Stimulated activated CD4-positive, alpha-beta T cell treated with anti-CD3 and anti-CD28 coated beads, Interleukin-12 subunit alpha, Interleukin-12 subunit beta, amount 100 ng/mL, for 24 hours (primary cell): ENCODE data around the gene TBC1D32.
"Not testable (repeated sequence)": the region's sequence is repeated elsewhere in the genome, so short reads cannot be mapped to it uniquely, and the experiment has no call there.

Experiments used
- DNase-seq, 2 experiments: peaks; one replicate each; pipeline ENCODE4 v3.0.0-alpha.2; 2020; ENCODE audit warnings: low read depth in 2 of 2

TBC1D32 gene

GRCh38 chr6:121223930-121224329, 110.3 kb downstream of the TBC1D32 start:
- DNase-seq, result no peak

DNA sequence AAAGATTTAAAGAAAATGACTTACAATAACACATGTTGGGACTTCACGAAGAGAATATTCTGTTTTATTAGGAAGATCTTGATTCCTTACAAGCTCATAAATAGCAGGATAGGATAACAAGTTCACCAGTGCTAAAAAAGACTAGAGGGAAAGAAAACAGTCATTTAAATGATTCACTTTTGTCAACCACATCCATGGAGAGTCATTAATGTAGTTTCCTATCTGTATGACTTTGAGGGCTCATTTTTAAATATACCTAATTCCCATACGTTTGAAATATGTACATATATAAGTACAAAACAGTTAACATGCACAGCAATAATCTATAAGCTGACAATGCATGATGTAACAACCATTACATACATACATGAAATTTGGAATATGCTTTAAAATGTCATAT, 111.1 kb downstream of the TBC1D32 start:
- DNase-seq, result no peak

GRCh38 chr6:121222656-121223055, 111.6 kb downstream of the TBC1D32 start:
- DNase-seq, result no peak

DNA sequence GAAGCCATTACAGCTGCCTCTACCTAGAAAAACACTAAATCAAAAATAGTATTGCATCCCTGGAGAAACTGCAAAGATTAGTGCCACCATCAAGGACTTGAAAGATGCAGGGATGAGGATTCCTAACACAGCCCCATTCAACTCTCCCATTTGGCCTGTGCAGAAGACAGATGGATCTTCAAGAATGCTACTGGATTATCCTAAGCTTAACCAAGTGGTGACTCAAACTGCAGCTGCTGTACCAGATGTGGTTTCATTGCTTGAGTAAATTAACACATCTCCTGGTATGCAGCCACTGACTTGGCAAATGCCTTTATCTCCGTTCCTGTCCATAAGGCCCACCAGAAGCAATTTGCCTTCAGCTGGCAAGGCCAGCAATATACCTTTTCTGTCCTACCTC, 117.4 kb downstream of the TBC1D32 start:
- DNase-seq, result no peak

DNA sequence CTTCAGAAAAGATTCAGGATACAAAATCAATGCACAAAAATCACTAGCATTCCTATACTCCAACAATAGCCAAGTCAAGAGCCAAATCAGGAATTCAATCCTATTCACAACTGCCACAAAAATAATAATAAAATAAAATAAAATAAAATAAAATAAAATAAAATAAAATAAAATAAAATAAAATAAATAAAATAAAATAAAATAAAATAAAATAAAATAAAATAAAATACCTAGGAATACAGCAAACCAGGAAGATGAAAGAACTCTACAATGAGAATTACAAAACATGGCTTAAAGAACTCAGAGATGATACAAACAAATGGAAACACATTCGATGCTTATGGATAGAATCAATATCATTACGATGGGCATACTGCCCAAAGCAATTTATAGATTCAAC, 120.9 kb downstream of the TBC1D32 start:
- not testable (repeated sequence) for DNase-seq

- DNase-seq, result no peak
Observed at GRCh38 chr6:121210943-121211342, 123.3 kb downstream of the TBC1D32 start.

- no peak for DNase-seq
Observed at GRCh38 chr6:121205569-121205968, 128.7 kb downstream of the TBC1D32 start.

- no peak for DNase-seq
Observed at GRCh38 chr6:121201105-121201504, 133.2 kb downstream of the TBC1D32 start.

- DNase-seq, result not testable (repeated sequence)
Observed at GRCh38 chr6:121196042-121196441, 138.2 kb downstream of the TBC1D32 start.

DNA sequence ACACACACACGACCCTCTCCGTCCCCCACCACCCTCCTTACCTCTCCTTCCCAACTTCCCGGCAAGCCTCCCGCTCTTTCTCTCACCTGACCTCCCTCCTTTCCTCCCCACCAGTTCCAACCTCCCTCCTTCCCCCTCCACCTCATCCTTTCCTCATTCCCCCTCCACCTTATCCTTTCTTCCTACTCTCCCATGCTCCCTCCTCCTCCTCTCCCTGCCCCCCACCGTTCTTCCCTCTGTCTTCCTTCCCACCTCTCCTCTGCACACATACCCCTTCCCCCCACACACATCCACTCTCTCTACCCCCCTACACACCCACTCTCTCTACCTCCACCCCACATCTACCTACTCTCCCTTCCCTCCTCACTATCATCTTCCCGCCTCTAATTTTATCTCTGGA, 144.2 kb downstream of the TBC1D32 start:
- DNase-seq, result no peak

DNA sequence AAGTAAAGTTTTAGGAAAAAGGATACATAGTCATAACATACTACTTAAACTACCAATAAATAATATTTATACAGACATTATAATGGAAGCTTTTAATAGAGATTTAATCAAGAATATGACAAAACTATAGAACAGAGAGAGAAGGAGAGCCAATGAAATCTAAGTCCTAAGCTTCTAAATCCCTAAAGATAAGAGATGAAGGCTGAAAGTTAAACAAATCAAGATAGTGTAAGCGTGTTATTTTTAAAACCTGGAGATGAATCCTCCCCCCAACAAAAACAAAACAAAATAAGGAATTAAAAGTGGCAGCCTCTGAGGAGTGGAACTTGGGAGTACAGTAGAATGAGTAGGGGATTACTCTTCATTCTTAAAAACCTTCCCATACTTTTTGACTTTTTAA, 145.9 kb downstream of the TBC1D32 start:
- DNase-seq, result no peak

GRCh38 chr6:121187833-121188200, 146.5 kb downstream of the TBC1D32 start:
- no peak for DNase-seq

GRCh38 chr6:121187200-121187832, 147.0 kb downstream of the TBC1D32 start:
- no peak for DNase-seq

DNA sequence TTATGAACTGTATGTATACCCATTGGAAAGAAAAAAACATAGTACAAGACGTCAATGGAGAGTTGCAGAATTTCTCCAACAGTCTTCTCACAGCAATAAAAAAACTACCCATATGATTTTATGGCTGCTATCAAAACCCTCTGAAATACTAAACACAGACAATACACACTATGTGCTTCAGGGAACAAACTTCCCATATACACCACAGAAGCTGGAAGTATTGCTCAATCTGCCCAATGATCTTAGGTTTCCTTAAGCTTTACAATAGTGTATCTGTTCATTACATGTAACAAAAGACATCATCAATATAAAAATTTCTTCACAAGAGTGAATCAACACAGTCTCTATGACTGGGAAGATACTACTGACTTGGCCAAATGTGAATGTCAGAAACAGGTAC, 150.5 kb downstream of the TBC1D32 start:
- no peak for DNase-seq

DNA sequence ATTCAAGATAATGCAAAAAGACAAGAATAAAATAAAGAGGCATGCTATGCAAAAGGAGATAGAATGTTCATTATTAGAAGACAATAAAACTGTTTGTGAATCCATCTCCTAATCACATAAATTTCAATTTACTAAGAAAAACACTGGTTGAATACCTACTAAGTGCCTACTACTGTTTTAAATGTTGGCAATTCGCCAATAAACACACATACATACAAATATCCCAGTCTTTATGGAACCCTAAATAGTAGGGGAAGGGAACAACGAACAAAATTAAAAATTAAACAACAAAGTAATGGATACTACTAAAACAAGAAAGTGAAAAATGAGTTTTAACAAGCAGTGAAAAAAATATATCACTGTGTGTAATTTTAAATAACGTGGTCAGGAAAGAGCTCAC, 158.5 kb downstream of the TBC1D32 start:
- no peak for DNase-seq

DNA sequence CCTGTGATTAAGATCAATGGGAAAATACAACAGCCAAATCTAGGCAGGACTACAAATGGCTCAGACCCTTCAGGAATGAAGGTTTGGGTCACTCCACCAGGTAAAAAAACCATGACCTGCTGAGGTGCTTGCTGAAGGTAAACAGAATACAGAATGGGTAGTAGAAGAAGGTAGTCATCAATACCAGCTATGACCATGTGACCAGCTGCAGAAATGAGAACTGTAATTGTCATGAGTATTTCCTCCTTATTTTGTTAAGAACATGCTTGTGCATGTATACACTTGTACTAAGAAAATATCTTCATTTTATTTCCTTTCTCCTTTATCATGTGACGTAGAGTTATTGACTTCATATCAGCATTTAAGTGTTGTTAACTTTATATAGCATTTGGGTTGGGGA, 161.8 kb downstream of the TBC1D32 start:
- DNase-seq, result not testable (repeated sequence)

DNA sequence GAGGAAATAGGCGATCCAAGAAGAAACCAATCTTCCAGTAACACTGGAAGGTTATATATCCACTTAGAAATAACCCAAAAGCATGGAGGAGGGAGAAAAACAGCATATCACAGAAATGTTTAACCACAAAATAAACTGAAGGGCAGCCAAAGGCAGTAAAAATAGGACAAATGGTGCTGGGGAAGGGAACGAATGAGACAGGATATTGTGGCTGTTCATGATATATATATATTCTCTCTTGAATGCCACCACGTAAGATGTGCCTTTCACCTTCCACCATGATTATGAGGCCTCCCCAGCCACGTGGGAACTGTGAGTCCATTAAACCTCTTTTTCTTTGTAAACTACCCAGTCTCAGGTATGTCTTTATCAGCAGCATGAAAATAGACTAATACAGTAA, 162.4 kb downstream of the TBC1D32 start:
- no peak for DNase-seq

DNA sequence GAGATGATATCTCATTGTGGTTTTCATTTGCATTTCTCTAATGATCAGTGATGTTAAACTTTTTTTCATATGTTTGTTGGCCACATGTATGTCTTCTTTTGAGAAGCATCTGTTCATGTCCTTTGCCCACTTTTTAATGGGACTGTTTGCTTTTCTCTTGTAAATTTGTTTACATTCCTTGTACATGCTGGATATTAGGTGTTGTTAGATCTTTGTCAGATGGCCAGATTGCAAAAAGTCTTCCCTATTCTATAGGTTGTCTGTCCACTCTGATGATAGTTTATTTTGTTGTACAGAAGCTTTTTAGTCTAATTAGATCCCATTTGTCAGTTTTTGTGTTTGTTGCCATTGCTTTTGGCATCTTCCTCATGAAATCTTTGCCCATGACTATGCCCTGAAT, 172.4 kb downstream of the TBC1D32 start:
- DNase-seq, result no peak

DNA sequence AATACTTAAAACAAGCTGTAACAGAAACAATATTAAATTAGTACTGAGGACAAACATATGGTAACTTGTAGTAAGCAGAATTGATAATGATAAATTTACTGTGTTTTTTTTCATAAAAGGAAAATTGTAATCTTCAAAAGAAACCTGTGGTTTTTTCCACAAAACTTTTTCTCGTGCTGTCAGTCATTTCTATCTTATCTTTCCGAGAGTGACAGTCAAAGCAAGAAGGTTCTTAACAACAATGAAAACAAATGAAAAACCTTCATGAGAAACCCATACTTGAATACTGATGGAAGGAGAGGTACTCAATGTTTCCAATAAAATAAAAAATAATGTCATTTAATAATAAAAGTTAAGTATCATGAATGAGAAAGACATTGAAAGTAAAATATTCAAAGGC, 174.0 kb downstream of the TBC1D32 start:
- no peak for DNase-seq

- no peak for DNase-seq
Observed at GRCh38 chr6:121158891-121159290, 175.4 kb downstream of the TBC1D32 start.

GRCh38 chr6:121158438-121158837, 175.8 kb downstream of the TBC1D32 start:
- no peak for DNase-seq

- DNase-seq, result no peak
Observed at GRCh38 chr6:121157906-121158305, 176.4 kb downstream of the TBC1D32 start.

DNA sequence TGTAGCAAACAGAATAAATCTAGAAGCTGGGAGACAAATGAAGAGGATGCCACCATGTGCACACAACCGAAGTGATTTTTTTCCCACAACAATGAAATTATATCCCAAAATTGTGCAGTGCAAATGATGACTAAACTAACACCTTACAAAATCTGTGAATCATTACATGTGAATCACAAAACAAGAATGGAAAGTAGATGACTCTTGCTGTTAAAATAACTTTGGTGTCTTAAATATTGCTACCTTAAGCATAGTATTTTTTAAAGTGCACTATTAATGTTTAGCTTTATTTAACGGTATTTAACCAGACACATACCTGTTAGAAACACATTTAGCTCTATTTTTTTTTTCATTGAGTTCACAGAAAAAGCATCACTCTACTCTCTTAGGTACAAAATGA, 190.8 kb downstream of the TBC1D32 start:
- DNase-seq, result no peak

DNA sequence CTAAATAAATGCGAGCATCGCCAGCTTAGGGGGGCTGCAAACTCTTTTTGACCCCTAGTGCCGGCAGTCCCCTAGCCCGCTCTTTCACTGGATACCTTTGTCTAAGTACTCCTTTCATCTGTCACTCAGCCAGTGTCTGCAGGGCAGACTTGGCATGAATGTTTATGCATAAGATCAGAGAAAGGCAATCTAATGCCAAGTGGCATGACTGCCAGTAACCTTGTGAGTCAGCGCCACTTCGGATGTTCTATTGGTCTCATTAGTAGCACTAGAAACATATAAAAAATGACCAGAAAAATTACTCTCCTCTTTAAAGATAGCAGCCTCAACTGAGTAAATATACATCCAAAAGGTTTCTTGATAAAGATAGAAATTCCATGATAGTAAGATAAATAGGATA, 192.2 kb downstream of the TBC1D32 start:
- no peak for DNase-seq
